NCI-H82 treated with DMSO at 0.1 percent for 48 hours (cell line): ENCODE measurements around the gene SCARF2.
"Not testable (repeated sequence)": the region's sequence is repeated elsewhere in the genome, so short reads cannot be mapped to it uniquely, and the experiment has no call there.

Source experiments
- DNase-seq: peaks from one replicate; lab custom pipeline; 2025; ENCODE audit not compliant: unreplicated experiment; lab: John Stamatoyannopoulos, UW

The SCARF2 gene

DNA sequence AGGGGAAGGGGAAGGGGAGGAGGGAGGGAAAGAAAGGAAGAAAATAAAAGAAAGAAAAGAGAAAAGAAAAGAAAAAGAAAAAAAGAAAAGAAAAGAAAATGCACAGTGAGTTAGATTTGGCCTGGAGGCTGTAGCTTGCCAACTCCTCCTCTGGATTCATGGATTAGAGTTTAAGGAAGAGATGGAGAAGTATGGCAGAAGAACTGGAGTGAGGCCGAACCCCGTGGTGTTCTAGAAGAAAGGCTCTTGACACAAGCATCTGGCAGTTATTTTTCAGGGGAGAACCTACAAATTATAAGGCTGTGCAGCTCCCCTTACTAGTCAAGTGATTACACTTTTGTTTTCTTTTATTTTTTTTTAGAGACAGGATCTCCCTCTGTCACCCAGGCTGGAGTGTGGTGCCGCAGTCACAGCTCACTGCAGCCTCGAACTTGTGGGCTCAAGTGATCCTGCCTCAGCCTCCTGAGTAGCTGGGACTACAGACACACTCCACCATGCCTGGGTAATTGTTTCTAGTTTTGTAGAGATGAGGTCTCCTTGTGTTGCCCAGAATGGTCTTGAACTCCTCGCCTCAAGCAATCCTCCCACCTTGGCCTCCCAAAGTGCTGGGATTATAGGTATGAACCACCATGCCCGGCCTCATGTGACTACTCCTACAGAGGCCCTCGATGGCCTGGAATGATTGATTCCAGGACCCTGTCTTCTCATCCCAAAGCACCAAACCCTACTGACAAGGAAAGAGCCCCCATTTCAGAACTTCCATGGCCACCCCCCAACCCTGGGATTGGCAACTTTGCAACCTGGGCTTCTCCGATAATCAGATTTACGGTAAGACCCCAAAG lies 24.2 kb downstream of the SCARF2 start:
- DNase-seq = no peak

DNA sequence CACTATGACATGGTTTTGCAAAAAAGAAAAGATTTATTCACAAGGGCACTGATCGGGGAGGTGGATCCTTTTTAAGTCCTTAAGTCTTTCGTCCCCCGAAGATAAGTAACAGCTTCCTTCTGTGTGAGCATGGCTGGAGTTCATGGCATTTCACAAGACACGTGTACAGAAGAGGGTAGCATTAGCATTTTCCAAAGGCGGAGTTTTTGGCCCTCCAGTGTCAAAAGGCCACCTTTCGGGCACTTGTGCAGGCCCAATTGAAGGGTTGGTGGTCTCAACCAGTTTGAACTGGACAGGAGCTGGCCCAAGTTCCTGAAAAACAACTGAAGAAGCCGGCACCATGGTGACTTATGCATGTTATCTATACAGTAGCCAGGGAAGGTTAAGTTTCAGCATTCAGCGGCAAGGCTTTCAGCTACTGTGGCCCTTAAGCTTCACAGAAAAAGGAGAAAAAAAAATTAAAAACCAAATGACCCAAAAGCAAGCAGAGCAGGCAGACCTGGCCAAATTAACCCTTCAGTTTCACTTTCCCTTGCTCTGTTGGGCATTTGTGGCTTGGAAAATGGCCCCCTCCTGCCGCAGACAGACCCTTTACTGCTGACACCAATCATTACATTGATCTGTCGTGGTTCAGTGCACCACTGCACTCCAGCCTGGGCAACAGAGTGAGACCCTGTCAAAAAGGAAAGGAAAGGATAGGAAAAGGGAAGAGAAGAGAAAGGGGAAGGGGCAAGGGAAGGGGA lies 25.0 kb downstream of the SCARF2 start:
- DNase-seq = no peak

DNA sequence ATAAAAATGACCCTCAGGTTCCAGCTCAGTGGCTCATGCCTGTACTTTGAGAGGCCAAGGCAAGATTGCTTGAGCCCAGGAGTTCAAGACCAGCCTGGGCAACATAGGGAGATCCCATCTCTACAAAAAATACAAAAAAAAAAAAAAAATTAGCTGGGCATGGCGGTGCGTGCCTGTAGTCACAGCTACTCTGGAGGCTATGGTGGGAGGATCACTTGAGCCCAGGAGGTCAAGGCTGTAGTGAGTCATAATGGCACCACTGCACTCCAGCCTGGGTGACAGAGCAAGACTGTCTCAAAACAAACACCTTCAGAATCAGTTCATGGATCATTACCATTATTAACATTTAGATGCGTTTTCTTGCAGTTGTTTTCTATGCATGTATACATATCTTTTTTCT lies 28.2 kb downstream of the SCARF2 start:
- DNase-seq = not testable (repeated sequence)

DNA sequence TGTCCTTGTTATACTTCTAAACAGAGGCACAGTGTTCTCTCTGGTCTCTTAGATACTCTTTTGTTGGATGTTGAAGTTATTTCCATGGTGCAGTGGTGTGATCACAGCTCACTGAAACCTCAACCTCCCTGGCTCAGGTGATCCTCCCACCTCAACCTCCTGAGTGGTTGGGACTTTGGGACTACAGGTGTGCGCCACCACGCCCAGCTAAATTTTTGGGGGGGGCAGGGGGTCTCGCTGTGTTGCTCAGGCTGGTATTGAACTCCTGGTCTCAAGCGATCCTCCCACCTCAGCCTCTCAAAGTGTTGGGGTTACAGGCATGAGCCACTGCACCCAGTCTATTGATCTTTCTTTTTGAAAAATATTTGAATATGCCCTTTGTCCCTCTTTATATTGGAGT lies 28.7 kb downstream of the SCARF2 start:
- DNase-seq = no peak

DNA sequence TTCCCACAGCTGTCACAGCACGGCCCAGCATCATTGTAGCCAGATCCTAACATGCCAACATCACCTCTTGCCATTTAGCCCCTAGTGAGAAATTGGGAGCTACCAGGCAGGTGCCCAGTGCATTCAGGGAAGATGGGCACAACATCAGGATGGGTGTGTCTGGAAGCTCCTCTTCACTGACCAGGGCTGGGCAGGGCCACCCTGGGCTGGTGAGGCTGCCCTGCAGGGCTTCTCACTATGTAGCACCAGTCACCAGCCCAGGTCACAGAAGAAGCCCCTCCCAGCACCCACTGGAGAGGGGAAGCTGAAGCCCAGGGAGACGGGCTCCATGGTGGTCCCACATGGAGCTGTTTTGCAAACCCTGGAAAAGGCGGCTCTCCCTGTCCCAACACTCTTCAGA lies 29.8 kb downstream of the SCARF2 start:
- DNase-seq = no peak

DNA sequence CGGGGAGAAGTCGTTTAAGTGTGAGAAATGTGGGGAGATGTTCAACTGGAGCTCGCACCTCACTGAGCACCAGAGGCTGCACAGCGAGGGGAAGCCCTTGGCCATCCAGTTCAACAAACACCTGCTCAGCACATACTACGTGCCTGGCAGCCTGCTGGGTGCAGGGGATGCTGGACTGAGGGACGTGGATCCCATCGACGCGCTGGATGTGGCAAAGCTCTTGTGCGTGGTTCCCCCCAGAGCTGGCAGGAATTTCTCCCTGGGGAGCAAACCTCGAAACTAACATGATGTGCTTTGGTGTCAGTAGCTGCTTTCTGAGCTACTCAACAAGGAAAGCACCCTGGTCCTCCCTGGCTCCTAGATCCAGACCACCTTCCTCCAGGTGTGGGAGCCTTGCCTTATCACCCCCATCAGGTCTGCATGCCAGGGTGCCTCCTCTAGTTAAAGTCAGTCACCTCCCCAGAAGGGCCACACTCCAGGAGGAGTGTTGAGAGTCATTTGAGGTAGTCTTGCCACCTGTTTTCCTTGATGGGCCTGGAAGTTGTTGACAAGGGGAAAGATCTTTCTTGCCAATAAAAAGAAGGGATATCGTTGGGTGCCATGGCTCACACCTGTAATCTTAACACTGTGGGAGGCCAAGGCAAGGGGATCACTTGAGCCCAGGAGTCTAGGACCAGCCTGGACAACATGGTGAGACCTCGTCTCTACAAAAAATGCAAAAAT lies 30.8 kb downstream of the SCARF2 start:
- DNase-seq = no peak

DNA sequence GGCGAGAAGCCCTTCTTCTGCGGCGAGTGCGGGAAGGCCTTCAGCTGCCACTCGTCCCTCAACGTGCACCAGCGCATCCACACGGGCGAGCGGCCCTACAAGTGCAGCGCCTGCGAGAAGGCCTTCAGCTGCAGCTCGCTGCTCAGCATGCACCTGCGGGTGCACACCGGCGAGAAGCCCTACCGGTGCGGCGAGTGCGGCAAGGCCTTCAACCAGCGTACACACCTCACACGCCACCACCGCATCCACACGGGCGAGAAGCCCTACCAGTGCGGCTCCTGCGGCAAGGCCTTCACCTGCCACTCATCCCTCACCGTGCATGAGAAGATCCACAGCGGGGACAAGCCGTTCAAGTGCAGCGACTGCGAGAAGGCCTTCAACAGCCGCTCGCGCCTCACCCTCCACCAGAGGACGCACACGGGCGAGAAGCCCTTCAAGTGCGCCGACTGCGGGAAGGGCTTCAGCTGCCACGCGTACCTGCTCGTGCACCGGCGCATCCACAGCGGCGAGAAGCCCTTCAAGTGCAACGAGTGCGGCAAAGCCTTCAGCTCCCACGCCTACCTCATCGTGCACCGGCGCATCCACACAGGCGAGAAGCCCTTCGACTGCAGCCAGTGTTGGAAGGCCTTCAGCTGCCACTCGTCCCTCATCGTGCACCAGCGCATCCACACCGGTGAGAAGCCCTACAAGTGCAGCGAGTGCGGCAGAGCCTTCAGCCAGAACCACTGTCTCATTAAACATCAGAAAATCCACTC lies 31.5 kb downstream of the SCARF2 start:
- DNase-seq = no peak

DNA sequence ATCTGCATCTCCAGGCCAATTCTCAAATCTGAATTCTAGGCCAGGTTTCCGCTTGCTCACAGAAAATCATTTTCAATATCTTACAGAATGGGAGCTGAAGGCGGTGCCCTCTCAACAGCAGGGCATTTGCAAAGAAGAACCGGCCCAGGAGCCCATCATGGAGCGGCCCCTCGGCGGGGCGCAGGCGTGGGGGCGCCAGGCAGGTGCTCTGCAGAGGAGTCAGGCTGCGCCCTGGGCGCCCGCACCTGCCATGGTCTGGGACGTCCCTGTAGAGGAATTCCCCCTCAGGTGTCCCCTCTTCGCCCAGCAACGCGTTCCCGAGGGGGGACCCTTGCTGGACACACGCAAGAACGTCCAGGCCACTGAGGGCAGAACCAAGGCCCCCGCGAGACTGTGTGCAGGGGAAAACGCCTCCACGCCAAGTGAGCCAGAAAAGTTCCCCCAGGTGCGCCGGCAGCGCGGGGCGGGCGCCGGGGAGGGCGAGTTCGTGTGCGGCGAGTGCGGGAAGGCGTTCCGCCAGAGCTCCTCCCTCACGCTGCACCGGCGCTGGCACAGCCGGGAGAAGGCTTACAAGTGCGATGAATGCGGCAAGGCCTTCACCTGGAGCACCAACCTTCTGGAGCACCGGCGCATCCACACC lies 32.2 kb downstream of the SCARF2 start:
- no peak for DNase-seq

DNA sequence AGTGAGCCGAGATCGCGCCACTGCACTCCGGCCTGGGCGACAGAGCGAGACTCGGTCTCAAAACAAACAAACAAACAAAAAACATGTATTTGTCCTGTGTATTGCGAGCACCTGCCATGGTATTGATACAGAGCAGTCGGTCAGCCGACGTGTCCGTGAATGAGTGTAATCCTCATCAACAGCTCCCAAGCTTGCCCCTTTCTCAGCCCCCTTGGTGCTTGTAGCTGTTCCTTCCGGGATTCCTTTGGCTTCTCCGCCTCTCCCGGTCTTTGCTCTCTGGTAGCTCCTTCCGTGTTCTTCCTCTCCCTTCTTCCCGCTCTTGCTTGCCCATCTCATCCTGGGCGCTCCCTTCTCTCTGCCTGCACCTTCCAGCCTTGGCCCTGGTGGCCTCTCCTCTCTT lies 32.7 kb downstream of the SCARF2 start:
- DNase-seq = no peak

DNA sequence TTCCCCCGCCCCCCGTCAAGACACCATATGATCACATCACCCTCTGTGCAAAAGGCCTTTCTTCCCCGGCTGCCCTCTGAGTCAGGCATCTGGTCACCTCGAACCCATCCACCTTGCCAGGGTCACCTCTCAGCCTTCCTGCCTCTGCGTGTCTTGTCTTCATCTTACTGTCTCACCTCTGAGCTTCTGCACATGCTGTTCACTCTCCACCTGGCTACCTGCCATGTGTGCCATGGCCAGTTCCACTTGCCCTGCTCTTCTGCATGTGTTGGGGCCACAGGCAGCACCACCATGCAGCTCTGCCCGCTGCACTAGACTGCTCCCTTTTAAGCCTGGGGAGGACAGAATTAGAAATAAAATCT lies 33.9 kb downstream of the SCARF2 start:
- DNase-seq = no peak

DNA sequence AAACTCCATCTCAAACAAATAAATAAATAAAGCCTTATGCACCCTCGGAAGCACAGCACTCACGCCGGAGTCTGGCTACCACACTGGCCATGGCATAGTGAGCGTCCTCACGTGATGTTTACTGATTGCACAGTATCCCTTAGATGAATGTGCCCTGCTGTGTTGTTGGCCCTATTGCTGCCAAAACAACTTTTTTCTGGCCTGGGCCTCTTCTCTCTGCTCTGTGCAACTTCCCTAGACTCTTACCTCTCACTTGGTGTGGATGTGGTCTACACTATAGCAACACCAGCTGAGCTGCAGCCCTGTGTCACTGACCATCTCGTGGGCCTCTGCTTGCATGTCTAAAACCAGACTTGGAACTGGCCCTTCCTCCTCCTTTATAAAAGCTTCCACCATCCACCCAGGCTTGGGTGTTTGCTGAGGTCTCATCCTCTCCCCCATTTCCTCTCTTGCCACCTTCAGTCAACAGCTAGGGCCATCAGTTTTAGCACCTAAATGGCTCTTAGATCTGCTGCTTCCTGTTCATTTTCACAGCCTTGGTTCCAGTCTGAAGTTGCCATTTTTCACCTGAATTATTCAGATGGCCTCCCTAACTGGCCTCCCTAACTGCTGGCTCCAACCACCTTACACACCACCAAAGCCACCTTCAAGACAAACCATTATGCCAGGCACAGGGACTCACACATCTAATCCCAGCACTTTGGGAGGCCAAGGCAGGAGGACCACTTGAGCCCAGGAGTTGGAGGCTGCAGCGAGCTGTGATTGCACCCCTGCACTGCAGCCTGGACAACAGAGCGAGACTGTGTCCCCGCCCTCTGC lies 34.5 kb downstream of the SCARF2 start:
- no peak for DNase-seq

DNA sequence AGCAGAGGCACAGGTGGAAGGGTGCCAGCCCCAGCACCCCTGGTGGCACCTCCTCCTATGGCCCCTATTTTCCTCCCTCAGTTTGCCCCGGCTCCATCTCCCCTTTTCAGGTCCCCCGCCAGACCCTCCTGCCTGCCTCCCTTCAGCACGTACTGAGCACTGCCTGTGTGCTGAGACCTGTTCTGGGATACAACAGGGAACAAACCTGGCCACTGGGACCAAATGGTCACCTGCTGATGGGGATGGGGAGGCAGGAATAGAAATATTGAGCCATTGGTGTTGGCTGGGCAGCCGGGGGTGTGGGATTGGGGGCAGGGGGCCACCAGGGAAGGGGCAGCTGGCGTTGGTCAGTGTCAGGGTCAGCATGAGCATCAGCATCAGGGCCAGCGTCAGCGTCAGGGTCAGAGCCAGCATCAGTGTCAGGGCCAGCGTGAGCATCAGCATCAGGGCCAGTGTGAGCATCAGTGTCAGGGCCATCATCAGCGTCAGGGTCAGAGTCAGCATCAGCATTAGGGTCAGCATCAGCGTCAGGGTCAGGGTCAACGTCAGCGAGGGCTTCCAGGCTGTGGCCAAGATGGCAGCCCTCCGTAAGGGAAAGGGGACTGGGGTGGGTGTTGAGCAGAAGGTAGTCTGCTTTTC lies 36.1 kb downstream of the SCARF2 start:
- no peak for DNase-seq

DNA sequence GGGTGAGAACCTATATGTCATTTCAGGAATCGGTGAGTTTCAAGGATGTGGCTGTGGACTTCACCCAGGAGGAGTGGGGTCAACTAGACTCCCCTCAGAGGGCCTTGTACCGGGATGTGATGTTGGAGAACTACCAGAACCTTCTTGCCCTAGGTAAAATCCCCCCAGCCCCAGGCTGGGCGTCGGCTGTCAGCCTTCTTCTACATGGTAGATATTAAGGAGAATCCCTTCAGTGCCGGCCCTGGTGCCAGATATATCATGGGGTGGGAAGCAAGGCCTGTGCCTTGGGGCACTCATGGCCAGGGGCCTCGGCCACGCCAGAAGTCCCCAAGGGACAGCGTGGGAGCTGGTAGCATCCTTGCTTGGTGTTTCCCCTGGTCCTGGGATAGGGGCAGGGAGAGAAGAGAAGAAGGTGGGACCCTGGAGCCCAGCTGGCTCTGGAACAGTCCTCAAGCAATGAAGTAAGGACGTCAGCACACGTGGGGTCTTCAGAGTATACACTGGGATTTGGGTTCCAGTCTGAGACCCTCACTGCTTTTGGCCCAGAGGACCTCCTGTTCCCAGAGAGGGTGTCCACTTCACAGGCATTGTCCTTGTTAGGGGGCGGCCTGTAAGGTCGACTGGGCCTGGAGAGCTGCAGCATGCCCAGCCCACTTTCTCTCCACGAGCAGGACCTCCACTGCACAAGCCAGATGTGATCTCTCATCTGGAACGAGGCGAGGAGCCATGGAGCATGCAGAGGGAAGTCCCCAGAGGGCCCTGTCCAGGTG lies 36.8 kb downstream of the SCARF2 start:
- DNase-seq = no peak

DNA sequence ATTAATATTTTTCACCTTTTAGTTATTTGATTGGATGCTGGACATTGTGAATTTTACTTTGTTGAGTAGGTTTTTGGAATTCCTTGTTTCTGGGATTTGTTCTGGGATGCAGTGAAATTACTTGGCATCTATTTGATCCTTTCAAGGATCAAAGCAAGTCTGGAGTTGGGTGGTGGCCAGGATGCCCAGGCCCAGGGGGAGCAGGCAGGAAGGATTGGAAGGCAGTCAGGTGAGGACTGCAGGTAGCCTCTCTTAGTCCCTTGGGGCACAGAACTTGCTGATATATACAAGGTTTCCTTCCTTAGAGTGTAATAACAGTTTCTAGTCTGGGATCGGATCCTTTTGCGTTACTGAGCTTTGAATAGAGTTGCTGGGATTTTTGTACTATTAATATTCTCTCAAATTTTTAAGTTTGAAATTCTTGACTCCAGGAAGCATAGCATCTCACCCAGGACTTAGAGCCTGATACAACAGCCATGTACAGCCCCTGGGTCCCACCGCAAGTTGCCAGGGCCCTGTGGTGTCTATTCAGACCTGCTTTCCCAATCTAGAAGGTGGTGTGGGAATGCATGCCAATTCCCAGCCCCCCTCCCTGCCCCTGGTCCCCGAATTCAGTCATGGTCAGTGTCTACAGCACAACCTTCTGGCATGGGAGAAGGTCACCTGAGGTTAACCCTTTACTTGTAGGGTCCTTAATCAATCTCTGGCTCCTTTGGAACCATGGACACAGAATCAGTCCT lies 37.6 kb downstream of the SCARF2 start:
- DNase-seq = no peak

DNA sequence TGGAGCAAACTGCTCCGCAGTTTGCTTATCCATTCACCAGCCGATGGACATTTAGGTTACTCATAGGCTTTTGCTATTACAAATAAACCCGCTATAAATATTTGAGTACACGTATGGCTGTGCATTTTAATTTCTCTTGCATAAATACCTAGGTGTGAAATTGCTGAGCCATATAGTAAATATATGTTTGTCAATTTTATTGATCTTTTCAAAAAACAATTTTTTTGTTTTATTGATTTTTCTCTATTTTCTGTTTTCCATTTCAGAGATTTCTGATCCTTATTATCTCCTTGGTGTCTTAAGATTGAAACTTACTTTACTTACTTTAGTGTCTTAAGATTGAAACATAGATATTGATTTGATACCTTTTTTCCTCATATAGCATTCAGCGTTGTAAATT lies 39.2 kb downstream of the SCARF2 start:
- DNase-seq = no peak

DNA sequence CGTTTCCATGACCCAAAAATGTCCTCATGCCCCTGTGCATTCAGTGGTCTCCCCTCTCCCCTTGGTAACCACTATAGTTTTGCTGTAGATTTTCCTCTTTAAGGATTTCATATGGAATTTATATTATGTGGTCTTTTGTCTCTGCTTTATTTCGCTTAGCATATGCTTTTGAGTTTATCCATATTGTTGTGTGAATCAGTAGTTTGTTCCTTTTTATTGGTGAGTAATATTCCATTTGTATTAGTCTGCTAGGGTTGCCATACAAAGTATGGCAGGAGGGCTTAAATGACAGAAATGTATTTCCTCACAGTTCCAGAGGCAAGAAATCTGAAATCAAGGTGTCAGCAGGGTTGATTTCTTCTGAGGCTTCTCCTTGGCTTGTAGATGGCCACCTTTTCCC lies 40.1 kb downstream of the SCARF2 start:
- DNase-seq = no peak

DNA sequence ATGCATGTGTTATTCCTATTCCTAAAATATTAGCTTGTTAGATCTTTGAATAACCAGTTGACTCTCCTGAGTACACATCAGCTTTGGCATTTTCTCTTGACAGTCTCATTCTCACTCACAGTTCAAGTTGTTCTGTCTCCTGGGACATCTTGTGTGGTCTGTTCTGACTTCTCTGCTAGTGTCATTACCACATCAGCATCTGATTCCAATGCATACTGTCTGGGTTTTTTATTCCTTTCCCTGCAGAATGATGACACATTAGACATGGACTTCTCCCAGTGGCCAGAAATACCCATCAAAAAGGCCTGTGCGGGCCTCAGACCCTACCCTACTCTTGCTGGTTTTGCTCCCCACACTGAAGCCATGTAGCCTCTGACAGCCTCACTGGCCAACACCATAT lies 41.0 kb downstream of the SCARF2 start:
- no peak for DNase-seq

DNA sequence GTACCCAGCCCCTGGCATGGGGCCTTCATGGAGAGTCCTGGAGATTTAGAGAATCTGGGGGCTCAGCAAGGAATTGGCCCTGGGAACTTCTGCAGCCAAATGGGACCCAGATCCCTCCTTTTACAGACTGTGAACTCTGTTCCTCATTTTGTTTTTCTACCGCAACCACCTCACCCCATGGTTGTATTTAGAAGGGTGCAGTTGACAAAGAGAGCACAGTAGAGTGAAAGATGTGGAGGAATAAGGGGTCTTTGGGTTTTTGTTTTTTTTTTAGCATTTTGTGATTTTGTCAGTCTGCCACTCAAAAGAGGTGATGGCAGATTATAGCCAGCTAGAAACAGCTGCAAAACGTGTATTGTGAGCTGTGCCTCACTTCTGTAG lies 41.7 kb downstream of the SCARF2 start:
- no peak for DNase-seq
